Left lung (tissue), 10 donors: ENCODE measurements around the gene TENM4. TPM values are rescaled to one million over a fixed set of nuclear protein-coding genes. Genes with fewer than 3 reads are reported as not detected.

Experiments
- ATAC-seq: fragments of 200-7000 bp; cut with Tn5 transposase; one replicate; pipeline ENCODE4 v1.9.1; 2020; ENCODE audit warnings: moderate library complexity
- DNase-seq, 4 donors: peaks; one replicate each; pipeline ENCODE4 v3.0.0-alpha.2; 2013 to 2020
- H3K27ac ChIP-seq, 2 donors: fragments of 200-600 bp; sonication (generic) in 1 of 2; one replicate each; pipeline versions ENCODE4 v1.5.0 to v1.8.0; 2020 to 2021
- H3K27me3 ChIP-seq, 2 donors: fragments of 200-600 bp; sonication (generic) in 1 of 2; one replicate each; pipeline versions ENCODE4 v1.5.0 to v1.8.0; 2020 to 2021
- H3K36me3 ChIP-seq, 2 donors: fragments of 200-600 bp; sonication (generic) in 1 of 2; one replicate each; pipeline versions ENCODE4 v1.5.0 to v1.8.0; 2020 to 2021
- H3K4me1 ChIP-seq, 2 donors: fragments of 200-600 bp; one replicate each; pipeline ENCODE4 v1.8.0; 2021
- H3K4me3 ChIP-seq, 2 donors: fragments of 200-600 bp; sonication (generic) in 1 of 2; one replicate each; pipeline versions ENCODE4 v1.5.0 to v1.8.0; 2020 to 2021; ENCODE audit warnings: mild to moderate bottlenecking in 1 of 2
- H3K9me3 ChIP-seq, 2 donors: fragments of 200-600 bp; sonication (generic) in 1 of 2; one replicate each; pipeline versions ENCODE4 v1.5.0 to v1.8.0; 2020 to 2021
- CTCF ChIP-seq, 2 donors: fragments of 200-600 bp; sonication (generic) in 1 of 2; IDR thresholded peaks; one replicate each; pipeline versions ENCODE4 v1.5.0 to v1.8.0; 2021; ENCODE audit warnings: antibody characterized with exemption in 2 of 2
- intact Hi-C, 2 donors: fragments of 100-400 bp; cut with DNase I; formaldehyde crosslinking; loops; one replicate each; pipeline versions ENCODE4 v1.11.2 to v1.14.2; 2022
- polyA plus RNA-seq, 6 donors: library from polyadenylated mRNA; unstranded; fragments of 120-200 nt; gene quantifications; one replicate each; pipeline ENCODE4 v1.2.1, GENCODE V29; 2013; ENCODE audit not compliant: insufficient read length in 6 of 6
- total RNA-seq, 2 donors: library from RNA; stranded (reverse); fragmentation: NEBNext Ultra II Directional; extraction: Animal tissue kit (Norgen Biotek cat#: 25700); gene quantifications; one replicate each; pipeline ENCODE4 v1.2.1, GENCODE V29; 2021
- donor health status: DM: no; HTN: yes; CAD: no.
- donor health status: DM: no; HTN: no; CAD: no.

TENM4 gene
- total and polyA plus RNA-seq, 8 donors = 3.4 to 7.1 (median 5.2) TPM

- H3K27me3 ChIP-seq = no peaks in the 10 kb centered on the region
- no peak for ATAC-seq
Measured at GRCh38 chr11:79150966-79151365, 289.9 kb downstream of the TENM4 start.

DNA sequence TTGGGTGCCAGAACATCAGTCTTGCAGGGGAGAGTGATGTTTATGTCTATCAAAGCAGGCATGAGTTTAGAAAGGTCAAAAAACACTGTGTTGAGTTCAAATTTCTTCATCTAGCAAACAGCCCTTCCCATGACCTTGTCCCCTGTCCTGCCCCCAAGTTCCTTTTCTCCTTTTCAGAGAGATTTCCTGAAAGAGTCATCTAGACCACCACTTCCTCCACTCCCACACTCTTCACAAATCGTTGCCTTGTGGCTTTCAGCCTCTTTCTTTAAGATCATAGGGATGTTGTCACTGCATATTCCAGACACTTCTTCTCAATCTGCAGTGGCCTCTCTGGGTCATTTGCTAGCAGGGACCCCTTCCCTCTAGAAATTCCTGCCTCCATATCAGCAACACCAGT lies 290.5 kb downstream of the TENM4 start:
- Histone ChIP-seq H3K9me3 (no peaks in the 10 kb centered on the region), H3K27ac (no peak overlapping the region), H3K27me3 (no peaks in the 10 kb centered on the region), H3K4me3 (no peak overlapping the region), H3K36me3 (no peaks in the 10 kb centered on the region), H3K4me1 (no peaks in the 10 kb centered on the region)
- no peak for TF ChIP-seq CTCF (IDR thresholded peaks at IDR 0.05)
- intact Hi-C loops = no loop called here
- DNase-seq = no peak
- no peak for ATAC-seq

More at GRCh38 chr11:79150966-79151365, 289.9 kb downstream of the TENM4 start:
- intact Hi-C loops = no loop called here
- H3K9me3 ChIP-seq = no peaks in the 10 kb centered on the region
- no peaks in the 10 kb centered on the region for H3K36me3 ChIP-seq
- H3K4me3 ChIP-seq = no peak overlapping the region
- no peak for DNase-seq
- TF ChIP-seq CTCF (IDR thresholded peaks at IDR 0.05) = no peak
- H3K4me1 ChIP-seq = no peaks in the 10 kb centered on the region
- H3K27ac ChIP-seq = no peak overlapping the region

GRCh38 chr11:79147731-79148130 lies 293.1 kb downstream of the TENM4 start:
- DNase-seq (no peak), ATAC-seq (no peak)
- Histone ChIP-seq H3K27me3 (no peaks in the 10 kb centered on the region), H3K4me1 (no peaks in the 10 kb centered on the region), H3K4me3 (no peak overlapping the region), H3K27ac (no peak overlapping the region), H3K9me3 (no peaks in the 10 kb centered on the region), H3K36me3 (no peaks in the 10 kb centered on the region)
- intact Hi-C loops = no loop called here
- TF ChIP-seq CTCF (IDR thresholded peaks at IDR 0.05) = no peak

DNA sequence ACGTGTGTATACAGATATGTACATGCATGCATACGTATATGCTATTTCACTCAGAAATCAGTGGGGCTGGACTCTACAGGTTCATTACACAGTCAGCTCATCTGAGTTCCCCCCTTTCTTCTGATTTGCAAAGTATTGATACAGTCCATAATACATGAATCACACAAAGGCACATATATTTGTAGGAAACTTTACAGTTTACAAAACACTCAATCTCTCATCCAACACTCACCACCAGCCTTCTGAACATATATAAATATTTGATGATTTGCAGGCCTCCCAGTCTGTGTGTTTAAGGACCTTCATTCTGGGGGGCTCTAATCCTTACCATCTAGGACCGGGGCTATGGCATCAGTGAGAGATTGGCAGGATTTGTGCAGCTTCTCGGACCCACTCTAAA lies 293.8 kb downstream of the TENM4 start:
- Histone ChIP-seq H3K27me3 (no peaks in the 10 kb centered on the region), H3K9me3 (no peaks in the 10 kb centered on the region), H3K4me3 (no peak overlapping the region), H3K27ac (no peak overlapping the region), H3K36me3 (no peaks in the 10 kb centered on the region), H3K4me1 (no peaks in the 10 kb centered on the region)
- ATAC-seq = no peak
- no peak for DNase-seq
- intact Hi-C loops = no loop called here
- no peak for TF ChIP-seq CTCF (IDR thresholded peaks at IDR 0.05)

DNA sequence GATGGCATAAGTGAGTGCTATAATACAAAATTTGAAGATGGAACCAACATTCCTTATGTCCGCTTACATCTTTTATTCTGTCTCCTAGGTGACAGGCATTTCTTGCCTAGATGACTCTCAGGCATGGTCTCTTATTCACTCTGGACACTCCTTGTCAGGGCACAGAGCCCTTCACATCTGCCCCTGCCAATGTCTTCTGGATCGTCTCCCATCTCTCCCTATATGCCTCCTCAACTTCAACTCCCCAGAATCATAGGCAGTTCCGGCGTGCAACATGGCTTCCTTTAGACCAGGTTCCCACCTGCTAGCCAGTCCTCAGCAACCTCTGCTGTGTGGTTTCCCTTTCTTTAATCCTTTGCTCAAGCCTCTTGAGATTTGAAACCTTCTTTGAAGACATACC lies 300.9 kb downstream of the TENM4 start:
- Histone ChIP-seq H3K9me3 (no peaks in the 10 kb centered on the region), H3K4me1 (no peaks in the 10 kb centered on the region), H3K4me3 (no peak overlapping the region), H3K27ac (no peak overlapping the region), H3K27me3 (no peaks in the 10 kb centered on the region), H3K36me3 (no peaks in the 10 kb centered on the region)
- ATAC-seq (no peak), DNase-seq (no peak)
- intact Hi-C loops = no loop called here
- TF ChIP-seq CTCF (IDR thresholded peaks at IDR 0.05) = no peak
